Measurements from ENCODE around the gene CHRDL2.

The CHRDL2 gene

GRCh38 chr11:74686792-74687191 is 44.4 kb downstream of the CHRDL2 start:
- DNase-seq (ENCODE audit: low spot score), result no peak

- DNase-seq (ENCODE audit: low spot score), result no peak
Measured at GRCh38 chr11:74685905-74686304, 45.3 kb downstream of the CHRDL2 start.

GRCh38 chr11:74685338-74685737 is 45.9 kb downstream of the CHRDL2 start:
- no peak for DNase-seq (ENCODE audit: low spot score)

- no peak for DNase-seq (ENCODE audit: low spot score)
Measured at GRCh38 chr11:74684661-74685060, 46.6 kb downstream of the CHRDL2 start.

GRCh38 chr11:74683941-74684481 is 47.2 kb downstream of the CHRDL2 start:
- no peak for DNase-seq (ENCODE audit: low spot score)

GRCh38 chr11:74683279-74683871 is 47.9 kb downstream of the CHRDL2 start:
- DNase-seq (ENCODE audit: low spot score), result no peak

GRCh38 chr11:74682731-74683278 is 48.4 kb downstream of the CHRDL2 start:
- no peak for DNase-seq (ENCODE audit: low spot score)

- DNase-seq (ENCODE audit: low spot score), result no peak
Measured at GRCh38 chr11:74681686-74682651, 49.3 kb downstream of the CHRDL2 start.

GRCh38 chr11:74680703-74681531 is 50.3 kb downstream of the CHRDL2 start:
- DNase-seq (ENCODE audit: low spot score), result no peak

GRCh38 chr11:74680035-74680671 is 51.1 kb downstream of the CHRDL2 start:
- no peak for DNase-seq (ENCODE audit: low spot score)

- DNase-seq (ENCODE audit: low spot score), result no peak
Measured at GRCh38 chr11:74679513-74679865, 51.7 kb downstream of the CHRDL2 start.

- no peak for DNase-seq (ENCODE audit: low spot score)
Measured at GRCh38 chr11:74678591-74679512, 52.4 kb downstream of the CHRDL2 start.

GRCh38 chr11:74678041-74678440 is 53.2 kb downstream of the CHRDL2 start:
- no peak for DNase-seq (ENCODE audit: low spot score)

- DNase-seq (ENCODE audit: low spot score), result peak; percentile 74
Measured at GRCh38 chr11:74677131-74677530, 54.1 kb downstream of the CHRDL2 start.

GRCh38 chr11:74676596-74676995 is 54.6 kb downstream of the CHRDL2 start:
- peak; percentile 52 for DNase-seq (ENCODE audit: low spot score)

GRCh38 chr11:74675761-74676160 is 55.5 kb downstream of the CHRDL2 start:
- DNase-seq (ENCODE audit: low spot score), result no peak

- no peak for DNase-seq (ENCODE audit: low spot score)
Measured at GRCh38 chr11:74673693-74674360, 57.4 kb downstream of the CHRDL2 start.

GRCh38 chr11:74672956-74673692 is 58.1 kb downstream of the CHRDL2 start:
- DNase-seq (ENCODE audit: low spot score), result no peak

All from SK-N-DZ (cell line).